Heart right ventricle (tissue), 16 donors: ENCODE measurements around the gene CYB561D1. TPM values are rescaled to one million over a fixed set of nuclear protein-coding genes. Genes with fewer than 3 reads are reported as not detected.

Source experiments
- ATAC-seq, 8 donors: fragments of 200-7000 bp; cut with Tn5 transposase; one replicate each; pipeline ENCODE4 v1.9.1; 2020; ENCODE audit warnings: mild to moderate bottlenecking in 8 of 8, moderate library complexity in 8 of 8, moderate number of reproducible peaks in 1 of 8
- DNase-seq, 2 donors: peaks; one replicate each; pipeline ENCODE4 v3.0.0-alpha.2; 2020
- H3K27ac ChIP-seq, 10 donors: fragments of 200-600 bp; sonication (generic) in 2 of 10; one replicate each; pipeline versions ENCODE4 v1.5.0 to v1.8.0; 2020 to 2022; ENCODE audit warnings: mild to moderate bottlenecking in 3 of 10
- H3K27me3 ChIP-seq, 7 donors: fragments of 200-600 bp; one replicate each; pipeline ENCODE4 v1.8.0; 2021 to 2022; ENCODE audit warnings: mild to moderate bottlenecking in 2 of 7
- H3K36me3 ChIP-seq, 9 donors: fragments of 200-600 bp; sonication (generic) in 1 of 9; one replicate each; pipeline versions ENCODE4 v1.5.0 to v1.8.0; 2020 to 2022; ENCODE audit warnings: mild to moderate bottlenecking in 2 of 9
- H3K4me1 ChIP-seq, 9 donors: fragments of 200-600 bp; sonication (generic) in 1 of 9; one replicate each; pipeline versions ENCODE4 v1.5.0 to v1.8.0; 2020 to 2022; ENCODE audit warnings: mild to moderate bottlenecking in 4 of 9
- H3K4me3 ChIP-seq, 10 donors: fragments of 200-600 bp; sonication (generic) in 2 of 10; one replicate each; pipeline versions ENCODE4 v1.5.0 to v1.8.0; 2020 to 2022; ENCODE audit warnings: mild to moderate bottlenecking in 7 of 10, moderate library complexity in 2 of 10
- H3K9me3 ChIP-seq, 11 donors: fragments of 200-600 bp in 10 of 11; sonication (generic) in 2 of 11; one replicate each; pipeline versions ENCODE4 v1.5.0 to v1.8.0; 2013 to 2022; ENCODE audit warnings: mild to moderate bottlenecking in 2 of 11, control low read depth in 1 of 11, moderate library complexity in 1 of 11
- CTCF ChIP-seq, 9 donors: fragments of 200-600 bp; sonication (generic) in 2 of 9; IDR thresholded peaks; one replicate each; pipeline versions ENCODE4 v1.5.0 to v1.8.0; 2021 to 2022; ENCODE audit warnings: antibody characterized with exemption in 9 of 9, mild to moderate bottlenecking in 5 of 9, moderate library complexity in 1 of 9
- WGBS, 2 donors: extraction: QIAGEN DNeasy Blood & Tissue Kit; methylation state at CpG; one replicate each; pipeline ENCODE4 v1.1.7; 2013; ENCODE audit warnings: inconsistent platforms in 1 of 2; 5-methylcytosine and 5-hydroxymethylcytosine counted together
- intact Hi-C, 10 donors: fragments of 100-400 bp; cut with DNase I; formaldehyde crosslinking; loops; one replicate each; pipeline versions ENCODE4 v1.11.1 to v1.14.2; 2022
- polyA plus RNA-seq, 2 donors: library from polyadenylated mRNA; stranded (reverse); fragments of 200-250 nt; gene quantifications; one replicate each; pipeline ENCODE4 v1.2.3, GENCODE V29; 2013
- total RNA-seq, 10 donors: library from RNA; stranded (reverse); fragmentation: NEBNext Ultra II Directional in 3 of 10; extraction: Animal tissue kit (Norgen Biotek cat#: 25700) in 3 of 10; gene quantifications; one replicate each; pipeline versions ENCODE4 v1.2.1 to v1.2.4, GENCODE V29; 2021 to 2023
- donor health status: Arrhythmogenic right ventricular cardiomyopathy.
- donor health status: ischemic (EF 13 %, LVEDD 7.1; RV severe dilation, severe dysfunction).
- donor health status: healthy with polysubstance abuse.
- donor health status: DM: no; HTN: yes; CAD: no.
- donor health status: DM: no; HTN: no; CAD: no.
- donor health status: ischemic (EF 25% LVEDD 6.9; RV normal size, moderate dysfunction).
- donor health status: ischemic (EF 25% LVEDD 5.7; RV mildly dilated, moderate dysfunction).
- donor health status: healthy.
- donor health status: DM: yes; HTN: yes; CAD: no.
- donor health status: Ischemic cardiomyopathy.
- donor health status: ischemic (EF 35%, LVEDD 5.7; RV mildly dilated, moderate dysfunction).
- donor health status: nonischemic (EF 11% LVEDD 7.7; RV severe dilation, severe dysfunction).
- donor health status: DM: yes; HTN: yes; CAD: no.
- donor health status: PGD.
- donor health status: ischemic (EF 29% LVEDD 5.4; RV normal size, mild dysfunction).
- donor health status: nonischemic (EF 23%, LVEDD 6.1; RV moderate dilation, normal function).

The CYB561D1 gene
- total and polyA plus RNA-seq, 12 donors: 3.0 to 7.6 (median 4.5) TPM

DNA sequence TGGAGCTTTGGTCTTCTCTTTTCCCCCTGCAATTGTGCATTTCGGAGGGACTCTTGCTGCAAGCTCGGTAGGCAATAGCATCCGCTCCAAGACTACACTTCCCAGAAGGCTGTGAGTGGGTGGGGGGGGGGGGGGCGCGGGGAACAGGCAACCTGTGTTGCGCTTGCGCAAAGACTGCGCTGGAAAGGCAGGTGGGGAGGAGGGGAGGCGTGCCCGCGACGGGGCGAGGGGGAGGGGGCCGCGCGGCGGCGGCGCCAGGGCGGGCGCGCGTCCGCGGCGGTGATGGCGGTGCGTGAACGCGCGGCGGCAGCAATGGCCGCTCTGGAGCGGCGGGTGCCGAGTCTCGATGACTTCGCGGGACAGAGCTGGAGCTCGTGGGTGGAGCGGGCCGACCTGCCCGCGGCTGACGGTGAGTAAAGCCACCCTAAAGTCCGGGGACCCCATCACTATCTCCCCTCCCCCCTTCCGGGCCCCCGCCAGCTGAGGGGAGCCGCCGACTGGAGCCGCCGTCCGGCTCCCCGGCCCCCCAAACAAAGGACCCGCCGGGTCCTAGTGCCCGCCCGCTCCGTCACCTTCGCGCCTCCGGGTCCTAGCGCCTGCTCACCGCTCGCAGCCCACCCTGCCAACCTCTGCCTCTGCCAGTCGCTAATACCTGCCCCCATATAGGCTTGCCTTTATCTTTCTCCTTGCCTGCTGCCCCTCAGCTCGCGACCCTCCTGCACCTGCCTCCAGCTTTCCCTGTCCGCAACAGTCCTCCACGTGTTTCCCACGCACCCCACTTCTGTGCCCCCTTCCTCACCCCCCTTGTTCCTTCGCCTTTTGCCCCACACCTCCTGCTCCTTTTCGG, 10.0 kb upstream of the CYB561D1 start, which contains the start of gene ATXN7L2:
ATXN7L2 (plus strand) TSS at position 234 of the 847 bp plus-strand sequence; CDS start at position 283, 49 bp downstream.
- H3K9me3 ChIP-seq: no peaks in the 10 kb centered on the region
- intact Hi-C loops: loop anchor here in 2 of 10 donors (5.0 to 10.0 kb wide), 2 partner anchors 57 to 59 kb away; partner anchors contain the start of gene PSMA5 (in 2 of the 2)
- H3K27me3 ChIP-seq: peaks cover 0 to 9% (median 0%) of the 10 kb centered on the region in 7 donors
- no peak for TF ChIP-seq CTCF (IDR thresholded peaks at IDR 0.05)
- 1% methylated on average over 38 to 73 of the region's 73 CpGs for WGBS, 2 donors
- H3K27ac ChIP-seq: peak within 1 kb of the TSS; percentile 96 to 99 (median 98)
- peaks cover 8 to 23% (median 18%) of the 10 kb centered on the region in 9 donors for H3K4me1 ChIP-seq
- ATAC-seq (peak; percentile 89 to 96 (median 93)), DNase-seq (peak; percentile 91 to 94)
- peaks cover 0 to 32% (median 4%) of the 10 kb centered on the region in 9 donors for H3K36me3 ChIP-seq
- peak within 1 kb of the TSS; percentile 33 to 90 (median 82) for H3K4me3 ChIP-seq

DNA sequence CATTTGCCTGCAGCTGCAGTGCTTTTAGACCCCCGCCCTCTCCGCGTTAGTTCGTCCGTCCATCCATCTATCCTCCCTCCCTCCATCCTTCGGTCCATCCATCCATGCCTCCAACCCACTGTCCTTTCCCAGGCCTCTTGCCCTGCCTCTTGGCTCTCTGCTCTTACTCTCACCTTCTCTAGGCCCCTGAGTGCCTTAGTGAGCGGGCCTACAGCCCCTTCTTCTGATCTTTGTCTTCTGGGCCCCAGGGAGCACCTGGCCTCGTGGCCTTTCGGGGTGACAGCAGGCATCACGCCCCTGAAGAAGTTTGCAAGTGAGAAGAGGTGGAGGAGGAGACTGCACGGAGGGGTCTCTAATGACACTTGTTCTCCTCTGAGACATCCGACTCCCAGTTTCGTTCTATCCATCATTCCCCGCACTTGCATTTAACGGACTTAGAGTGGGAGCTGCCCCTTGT, 9.3 kb upstream of the CYB561D1 start:
- peak overlapping the region; percentile 23 to 90 (median 82) for H3K4me3 ChIP-seq
- peaks cover 0 to 35% (median 6%) of the 10 kb centered on the region in 9 donors for H3K36me3 ChIP-seq
- intact Hi-C loops: loop anchor here in 2 of 10 donors (5.0 to 10.0 kb wide), 2 partner anchors 57 to 60 kb away; partner anchors contain the start of gene PSMA5 (in 2 of the 2)
- 29 to 31% methylated on average over 15 of the region's 15 CpGs for WGBS, 2 donors
- H3K4me1 ChIP-seq: peaks cover 8 to 23% (median 18%) of the 10 kb centered on the region in 9 donors
- no peak for TF ChIP-seq CTCF (IDR thresholded peaks at IDR 0.05)
- no peaks in the 10 kb centered on the region for H3K9me3 ChIP-seq
- H3K27ac ChIP-seq: peak overlapping the region in 5 of 10 donors; percentile 96 to 99 (median 99)
- peak in 2 of 8 donors; percentile 5 to 6 for ATAC-seq
- no peak for DNase-seq
- peaks cover 0 to 9% (median 0%) of the 10 kb centered on the region in 7 donors for H3K27me3 ChIP-seq

- intact Hi-C loops: loop anchor here in 1 of 10 donors (10.0 kb wide), 1 partner anchor 60 kb away; the partner anchor contains the start of gene PSMA5
- WGBS, 2 donors: 35 to 38% methylated on average over 3 of the region's 3 CpGs
- H3K36me3 ChIP-seq: peaks cover 0 to 37% (median 2%) of the 10 kb centered on the region in 9 donors
- H3K9me3 ChIP-seq: no peaks in the 10 kb centered on the region
- H3K27me3 ChIP-seq: peaks cover 0 to 9% (median 0%) of the 10 kb centered on the region in 7 donors
- DNase-seq: no peak
- H3K27ac ChIP-seq: no peak overlapping the region
- H3K4me1 ChIP-seq: peaks cover 8 to 23% (median 18%) of the 10 kb centered on the region in 9 donors
- ATAC-seq: no peak
- TF ChIP-seq CTCF (IDR thresholded peaks at IDR 0.05): no peak
- H3K4me3 ChIP-seq: peak overlapping the region in 8 of 10 donors; percentile 56 to 90 (median 82)
Measured at GRCh38 chr1:109485001-109485400, 8.9 kb upstream of the CYB561D1 start.

DNA sequence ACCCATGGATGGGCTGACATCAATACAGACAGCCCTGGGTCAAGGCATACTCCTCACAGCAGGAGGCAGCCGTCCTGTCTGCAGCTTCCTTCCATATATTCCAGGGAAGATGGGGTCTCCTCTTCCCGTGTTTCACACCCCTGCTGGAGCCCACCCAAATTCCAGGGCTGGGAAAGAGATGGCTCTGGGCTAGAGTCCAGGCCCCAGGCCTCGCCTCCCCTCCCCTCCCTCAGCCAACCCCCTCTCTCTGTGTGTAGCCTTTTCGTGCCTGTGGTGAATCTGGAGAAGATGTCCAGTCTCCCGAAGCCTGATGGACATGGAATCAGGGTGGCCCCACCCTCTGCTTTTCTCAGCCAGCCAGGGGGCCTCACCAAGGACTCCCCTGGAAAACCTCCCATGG, 6.6 kb upstream of the CYB561D1 start:
- Histone ChIP-seq H3K9me3 (no peaks in the 10 kb centered on the region), H3K4me3 (no peak overlapping the region), H3K4me1 (peaks cover 8 to 32% (median 21%) of the 10 kb centered on the region in 9 donors), H3K27ac (no peak overlapping the region), H3K36me3 (peaks cover 0 to 36% (median 0%) of the 10 kb centered on the region in 9 donors), H3K27me3 (peaks cover 0 to 5% (median 0%) of the 10 kb centered on the region in 7 donors)
- intact Hi-C loops: loop anchor here in 1 of 10 donors (10.0 kb wide), 1 partner anchor 62 kb away; the partner anchor contains the start of gene PSMA5
- WGBS, 2 donors: 64 to 68% methylated on average over 5 of the region's 5 CpGs
- ATAC-seq (no peak), DNase-seq (no peak)
- TF ChIP-seq CTCF (IDR thresholded peaks at IDR 0.05): no peak
